Measurements from ENCODE around the gene GAB2. TPM values are rescaled to one million over a fixed set of nuclear protein-coding genes. Genes with fewer than 3 reads are reported as not detected.

The GAB2 gene
- total RNA-seq, 4 donors from 2014 or later, result 13.4 to 28.4 (median 19.8) TPM

GRCh38 chr11:78189851-78190250 is 227.8 kb downstream of the GAB2 start:
- Histone ChIP-seq H3K4me1 (peaks cover 31% of the 10 kb centered on the region), H3K9me3 (no peaks in the 10 kb centered on the region), H3K27me3 (no peaks in the 10 kb centered on the region), H3K36me3 (no peaks in the 10 kb centered on the region), H3K4me3 (peak overlapping the region; percentile 66), H3K27ac (no peak overlapping the region)
- peak; percentile 62 to 78 for DNase-seq (ENCODE audit: low spot score in 2 of 2)
- WGBS, result 42% methylated on average over 3 of the region's 3 CpGs
- no peak for TF ChIP-seq EP300 (IDR thresholded peaks at IDR 0.05)
- no peak for TF ChIP-seq POLR2AphosphoS5 (IDR thresholded peaks at IDR 0.05)
- no peak for TF ChIP-seq CTCF (IDR thresholded peaks at IDR 0.05)
- no peak for TF ChIP-seq POLR2A (IDR thresholded peaks at IDR 0.05)

DNA sequence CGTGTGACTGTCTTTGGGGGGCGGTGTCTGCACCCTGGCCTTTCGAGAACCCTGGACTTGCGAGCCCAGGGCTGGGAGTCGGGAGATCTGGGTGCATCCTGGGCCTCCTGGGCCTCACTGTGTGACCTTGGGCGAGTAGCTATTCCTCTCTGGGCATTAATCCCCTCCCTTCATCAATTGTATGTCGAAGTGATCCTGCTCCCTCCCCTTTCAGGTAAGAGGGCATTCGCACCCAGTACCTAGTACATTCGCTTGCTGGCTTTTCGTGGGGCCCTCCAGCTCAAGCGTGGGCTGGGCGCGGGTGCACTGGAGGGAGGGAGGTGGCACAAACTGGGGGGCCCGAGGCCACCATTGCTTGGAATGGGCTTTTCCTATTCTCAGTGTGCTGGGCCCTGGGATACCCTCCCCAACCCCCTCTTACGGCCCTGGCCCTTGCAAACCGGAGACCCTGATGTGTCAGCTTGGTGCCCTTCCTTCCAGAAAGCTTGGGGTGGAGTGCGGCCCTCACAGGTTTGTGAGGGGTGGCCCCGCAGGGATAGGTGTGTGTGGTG is 228.4 kb downstream of the GAB2 start:
- H3K36me3 ChIP-seq, result no peaks in the 10 kb centered on the region
- WGBS, result 53% methylated on average over 12 of the region's 18 CpGs
- H3K4me3 ChIP-seq, result peak overlapping the region; percentile 66
- no peaks in the 10 kb centered on the region for H3K9me3 ChIP-seq
- DNase-seq (ENCODE audit: low spot score in 2 of 2), result peak; percentile 58 to 72
- peaks cover 31% of the 10 kb centered on the region for H3K4me1 ChIP-seq
- H3K27ac ChIP-seq, result peak overlapping the region; percentile 22
- TF ChIP-seq EP300 (IDR thresholded peaks at IDR 0.05) (no peak), CTCF (IDR thresholded peaks at IDR 0.05) (no peak), POLR2A (IDR thresholded peaks at IDR 0.05) (no peak), POLR2AphosphoS5 (IDR thresholded peaks at IDR 0.05) (no peak)
- H3K27me3 ChIP-seq, result no peaks in the 10 kb centered on the region

- TF ChIP-seq POLR2AphosphoS5 (IDR thresholded peaks at IDR 0.05) (peak in 2 of 3 donors; percentile 37 to 97), POLR2A (IDR thresholded peaks at IDR 0.05) (peak in 1 of 2 donors; percentile 30), CTCF (IDR thresholded peaks at IDR 0.05) (no peak), EP300 (IDR thresholded peaks at IDR 0.05) (no peak)
- Histone ChIP-seq H3K4me3 (peak within 1 kb of the TSS; percentile 66), H3K4me1 (peaks cover 31% of the 10 kb centered on the region), H3K36me3 (no peaks in the 10 kb centered on the region), H3K27me3 (no peaks in the 10 kb centered on the region), H3K9me3 (no peaks in the 10 kb centered on the region), H3K27ac (peak within 1 kb of the TSS; percentile 40)
- peak; percentile 96 to 98 for DNase-seq (ENCODE audit: low spot score in 2 of 2)
- under 1% methylated on average over 41 of the region's 74 CpGs for WGBS
These were observed 229.1 kb downstream of the GAB2 start, which contains the start of the genes KCTD21 and USP35 for GRCh38 chr11:78188286-78189173. Gene KCTD21, minus strand, starts transcription at chr11:78188626. Its CDS starts 14,072 bp downstream, at chr11:78174554. Gene USP35, plus strand, starts transcription at chr11:78188919. Its CDS starts 7,327 bp downstream, at chr11:78196246.

DNA sequence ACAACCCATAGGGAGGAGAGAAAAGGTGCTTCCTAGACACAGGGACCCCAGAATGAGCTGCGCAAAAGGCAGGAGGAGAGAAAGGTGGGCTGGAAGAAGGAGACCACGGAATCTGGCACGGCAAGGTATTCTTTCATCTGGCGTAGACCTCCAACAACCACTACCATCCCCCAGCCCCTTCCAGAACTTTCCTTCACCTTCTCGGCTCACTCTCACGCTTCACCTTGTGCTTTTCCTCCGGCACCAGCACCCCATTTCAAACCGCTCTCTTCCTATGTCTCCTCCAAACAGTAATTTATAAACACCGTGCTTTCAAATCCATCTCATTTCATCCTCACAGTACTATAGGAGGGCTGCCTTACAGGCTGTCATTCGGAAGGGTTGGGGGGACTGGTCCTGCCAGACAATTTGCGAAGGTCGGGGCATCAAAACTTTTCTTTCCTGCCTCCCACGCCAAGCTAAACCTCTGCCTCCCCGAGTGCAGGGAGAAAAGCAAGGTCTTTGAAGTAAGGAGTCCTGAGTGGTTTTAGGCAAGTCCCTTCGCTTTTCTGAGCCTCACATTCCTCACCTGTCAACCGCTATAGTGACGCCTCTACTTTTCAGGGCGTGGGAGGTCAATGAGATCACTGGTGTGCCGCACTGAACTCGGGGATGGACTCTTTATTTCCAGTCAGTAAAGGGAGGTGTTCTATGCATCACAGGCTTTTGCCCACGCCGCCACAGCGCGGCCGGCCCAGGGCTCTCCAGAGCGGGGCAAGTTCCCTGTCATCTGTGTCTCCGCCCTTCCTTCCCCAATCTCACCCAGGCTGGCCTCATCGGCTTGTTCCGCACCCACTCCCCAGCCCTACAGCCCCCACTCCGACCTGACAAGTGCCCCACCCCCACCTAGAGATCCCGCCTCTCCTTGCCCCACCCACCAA is 230.0 kb downstream of the GAB2 start:
- TF ChIP-seq EP300 (IDR thresholded peaks at IDR 0.05), result no peak
- TF ChIP-seq POLR2AphosphoS5 (IDR thresholded peaks at IDR 0.05), result no peak
- TF ChIP-seq CTCF (IDR thresholded peaks at IDR 0.05), result no peak
- TF ChIP-seq POLR2A (IDR thresholded peaks at IDR 0.05), result no peak
- Histone ChIP-seq H3K27ac (peak overlapping the region; percentile 40), H3K4me3 (peak overlapping the region; percentile 66), H3K4me1 (peaks cover 28% of the 10 kb centered on the region), H3K9me3 (no peaks in the 10 kb centered on the region), H3K36me3 (no peaks in the 10 kb centered on the region), H3K27me3 (no peaks in the 10 kb centered on the region)
- peak in 1 of 2 donors; percentile 61 for DNase-seq (ENCODE audit: low spot score in 2 of 2)
- 21% methylated on average over 30 of the region's 31 CpGs for WGBS

All from suprapubic skin (tissue), 4 donors.